Activated T-helper 1 cell treated with anti-CD3 and anti-CD28 coated beads, Interleukin-12 subunit alpha, Interleukin-12 subunit beta, Interleukin-2, Interleukin-4 antibody, amounts not matched to agents 30 ng/mL and 10 ng/mL and 1 ng/mL, durations not matched to agents 14 hours and 24 hours and 36 hours (primary cell): Measurements from ENCODE around the gene CD163. TPM values are rescaled to one million over a fixed set of nuclear protein-coding genes. Genes with fewer than 3 reads are reported as not detected.
"Not testable (repeated sequence)": the region's sequence is repeated elsewhere in the genome, so short reads cannot be mapped to it uniquely, and the experiment has no call there.

Experiments used
- DNase-seq: peaks from one replicate; pipeline ENCODE4 v3.0.0; 2021; ENCODE audit warnings: low spot score
- H3K27ac Mint-ChIP-seq: one replicate; pipeline ENCODE4 v1.8.0; 2021; ENCODE audit warnings: mild to moderate bottlenecking, mixed read lengths
- H3K27me3 Mint-ChIP-seq: one replicate; pipeline ENCODE4 v1.8.0; 2022; ENCODE audit warnings: mild to moderate bottlenecking, moderate library complexity, mixed read lengths; ENCODE audit not compliant: insufficient read depth
- H3K36me3 Mint-ChIP-seq: one replicate; pipeline ENCODE4 v1.8.0; 2021; ENCODE audit warnings: low read depth, mixed read lengths
- H3K4me1 Mint-ChIP-seq: one replicate; pipeline ENCODE4 v1.8.0; 2021; ENCODE audit warnings: low read depth, mixed read lengths
- H3K4me3 Mint-ChIP-seq: one replicate; pipeline ENCODE4 v1.8.0; 2021; ENCODE audit warnings: mild to moderate bottlenecking, moderate library complexity, mixed read lengths
- H3K9me3 Mint-ChIP-seq: one replicate; pipeline ENCODE4 v1.8.0; 2021; ENCODE audit warnings: mixed read lengths
- intact Hi-C: fragments of 100-400 bp; cut with micrococcal nuclease; formaldehyde crosslinking; loops from one replicate; pipeline ENCODE4 v1.15.1; 2024
- total RNA-seq: library from RNA; stranded (reverse); gene quantifications from 2 replicates; pipeline ENCODE4 v1.2.3, GENCODE V29; 2022

Gene CD163
- total RNA-seq, 1 donor from 2014 or later, result not detected

- H3K27ac Mint-ChIP-seq, result no peak overlapping the region
- peaks cover 5% of the 10 kb centered on the region for H3K4me1 Mint-ChIP-seq
- no peak for DNase-seq
- no peaks in the 10 kb centered on the region for H3K9me3 Mint-ChIP-seq
- peaks cover 1% of the 10 kb centered on the region for H3K36me3 Mint-ChIP-seq
- H3K4me3 Mint-ChIP-seq, result no peak overlapping the region
- intact Hi-C loops, result no loop called here
- peaks cover 31% of the 10 kb centered on the region for H3K27me3 Mint-ChIP-seq
Measured at GRCh38 chr12:7441216-7441615, 62.4 kb downstream of the CD163 start.

DNA sequence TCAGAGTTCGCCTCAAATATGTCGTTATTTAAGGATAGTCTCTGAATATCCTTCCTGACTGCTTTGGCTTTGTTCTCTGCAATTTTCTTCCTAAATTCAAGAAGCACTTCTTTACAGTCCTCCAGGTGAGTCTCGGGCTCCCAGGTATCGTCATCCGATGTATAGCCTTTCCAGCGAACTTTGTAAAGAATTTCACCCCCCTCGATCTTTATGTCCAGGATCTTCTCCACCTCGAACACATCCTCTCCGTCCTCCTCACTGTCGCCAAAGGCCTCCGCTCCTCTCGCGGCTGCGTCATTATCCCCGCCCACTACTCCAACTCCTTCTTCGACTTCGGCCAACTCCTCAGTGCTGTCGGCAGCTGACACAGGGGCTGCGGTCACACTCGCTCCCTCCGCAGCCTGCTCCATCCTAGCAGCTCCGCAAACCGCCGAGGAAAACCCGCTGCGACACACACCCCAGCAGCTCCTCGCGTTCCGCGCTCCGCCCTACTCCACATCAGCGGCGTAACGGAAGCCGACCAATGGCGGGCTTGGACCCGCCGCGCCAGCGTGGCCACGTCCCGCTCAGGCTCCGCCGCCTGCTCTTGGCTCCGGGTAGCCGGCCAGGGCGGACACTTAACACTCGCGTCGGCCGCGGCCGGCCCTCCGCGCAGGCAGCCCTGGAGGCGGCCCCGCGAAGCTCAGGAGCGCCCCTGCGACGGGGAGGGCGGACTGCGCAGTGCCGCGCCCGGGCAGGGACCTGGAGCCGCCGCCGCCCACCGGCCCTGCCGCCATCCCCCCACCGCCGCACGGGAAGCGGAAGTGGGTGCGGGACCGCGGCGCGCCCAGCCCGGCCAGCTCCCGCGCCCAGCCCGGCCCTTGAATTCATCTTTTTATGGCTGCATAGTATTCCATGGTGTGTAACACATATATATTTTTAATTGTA lies 63.7 kb downstream of the CD163 start:
- H3K9me3 Mint-ChIP-seq, result no peaks in the 10 kb centered on the region
- H3K4me3 Mint-ChIP-seq, result peak overlapping the region; percentile 65
- H3K36me3 Mint-ChIP-seq, result peaks cover 1% of the 10 kb centered on the region
- H3K4me1 Mint-ChIP-seq, result peaks cover 5% of the 10 kb centered on the region
- peaks cover 31% of the 10 kb centered on the region for H3K27me3 Mint-ChIP-seq
- H3K27ac Mint-ChIP-seq, result no peak overlapping the region
- peak; percentile 9 for DNase-seq
- intact Hi-C loops, result no loop called here

DNA sequence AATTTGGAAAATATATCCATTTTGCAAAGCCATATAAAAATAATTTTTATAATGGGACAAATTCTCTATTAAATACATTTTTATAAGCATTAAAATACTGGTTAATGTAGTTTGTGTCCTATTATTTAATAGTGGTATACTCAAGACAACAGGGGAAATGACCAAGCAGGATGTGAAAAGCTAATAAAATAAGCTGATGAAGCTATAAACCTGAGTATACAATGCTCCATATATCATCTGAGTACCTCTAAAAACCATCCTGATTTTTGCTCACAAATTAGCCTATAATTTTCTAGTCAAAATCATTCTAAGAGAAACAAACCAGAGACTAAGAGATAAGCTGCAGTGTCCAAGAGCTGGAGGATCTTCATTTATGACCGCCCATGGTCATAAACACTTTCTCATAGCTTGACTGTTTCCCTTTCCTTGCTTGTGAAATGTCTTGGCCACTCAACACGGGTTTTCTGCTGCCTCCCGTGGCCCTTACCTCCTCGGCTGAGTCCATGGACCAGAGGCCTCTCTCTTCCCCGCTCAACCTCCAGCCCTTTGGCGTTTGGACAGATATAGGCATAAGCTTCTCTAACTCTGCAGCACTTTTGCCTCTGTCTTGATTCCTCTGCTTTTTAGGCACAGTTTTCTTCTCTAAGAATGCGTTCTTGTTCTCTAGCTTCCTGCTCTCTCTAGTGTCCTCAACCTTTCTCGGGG lies 65.1 kb downstream of the CD163 start:
- H3K36me3 Mint-ChIP-seq, DNase-seq, H3K9me3 Mint-ChIP-seq, H3K27ac Mint-ChIP-seq, H3K4me3 Mint-ChIP-seq, intact Hi-C loops, H3K4me1 Mint-ChIP-seq: not testable (repeated sequence)
- H3K27me3 Mint-ChIP-seq, result peaks cover 31% of the 10 kb centered on the region

- H3K27ac Mint-ChIP-seq, H3K36me3 Mint-ChIP-seq, DNase-seq, H3K9me3 Mint-ChIP-seq, intact Hi-C loops, H3K4me3 Mint-ChIP-seq, H3K4me1 Mint-ChIP-seq: not testable (repeated sequence)
- peaks cover 31% of the 10 kb centered on the region for H3K27me3 Mint-ChIP-seq
Measured at GRCh38 chr12:7437494-7437893, 66.1 kb downstream of the CD163 start.

DNA sequence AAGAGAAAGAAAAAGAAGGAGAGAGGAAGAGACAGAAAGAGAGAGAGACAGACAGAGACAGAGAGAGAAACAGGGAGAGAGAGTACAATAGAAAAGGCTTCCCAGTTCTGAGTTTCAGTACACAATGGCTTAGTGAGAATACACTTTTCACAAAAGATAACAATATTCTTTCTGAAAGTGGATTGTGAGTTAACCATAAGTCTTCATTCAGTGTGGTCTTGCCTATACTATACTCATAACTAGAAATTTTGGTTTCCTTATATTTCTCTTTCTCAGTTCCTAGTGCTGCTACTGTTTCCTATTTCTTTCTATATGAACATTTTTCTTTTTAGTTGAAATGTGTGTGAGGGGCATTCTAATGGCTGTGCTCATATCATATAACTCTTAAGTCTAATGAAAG lies 68.9 kb downstream of the CD163 start:
- H3K9me3 Mint-ChIP-seq, result no peaks in the 10 kb centered on the region
- no peak overlapping the region for H3K4me3 Mint-ChIP-seq
- intact Hi-C loops, result no loop called here
- no peak for DNase-seq
- peaks cover 2% of the 10 kb centered on the region for H3K4me1 Mint-ChIP-seq
- H3K27ac Mint-ChIP-seq, result no peak overlapping the region
- peaks cover 13% of the 10 kb centered on the region for H3K27me3 Mint-ChIP-seq
- no peaks in the 10 kb centered on the region for H3K36me3 Mint-ChIP-seq

DNA sequence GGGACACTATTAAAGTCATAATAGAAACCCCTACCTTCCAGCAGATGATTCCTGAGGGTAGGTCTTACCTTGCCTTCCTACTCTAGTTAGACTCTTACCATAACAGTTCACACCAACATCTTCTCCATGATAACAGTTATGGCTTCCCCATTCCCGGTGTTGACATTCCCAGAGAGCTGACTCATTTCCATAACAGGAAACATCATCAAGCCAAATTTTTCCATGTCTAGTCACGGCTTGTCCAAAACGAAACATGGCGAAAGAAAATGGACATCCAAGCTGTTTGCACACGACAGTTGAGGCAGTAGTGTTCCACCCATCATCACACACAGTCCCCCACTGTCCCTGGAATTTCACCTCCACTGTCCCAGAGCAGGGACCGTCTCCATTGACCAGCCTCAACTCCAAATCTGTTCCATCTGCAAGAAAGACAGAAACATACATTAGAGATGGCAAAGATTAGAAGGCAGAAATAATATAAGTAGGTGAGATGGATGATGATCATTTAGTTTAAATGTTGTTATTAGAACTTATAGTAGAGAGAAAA lies 70.2 kb downstream of the CD163 start:
- H3K27ac Mint-ChIP-seq, result no peak overlapping the region
- no peaks in the 10 kb centered on the region for H3K36me3 Mint-ChIP-seq
- no peaks in the 10 kb centered on the region for H3K4me1 Mint-ChIP-seq
- H3K27me3 Mint-ChIP-seq, result peaks cover 6% of the 10 kb centered on the region
- intact Hi-C loops, result no loop called here
- no peak for DNase-seq
- no peak overlapping the region for H3K4me3 Mint-ChIP-seq
- H3K9me3 Mint-ChIP-seq, result no peaks in the 10 kb centered on the region

- no peak for DNase-seq
- Mint-ChIP-seq H3K4me3 (no peak overlapping the region), H3K27me3 (peaks cover 3% of the 10 kb centered on the region), H3K36me3 (no peaks in the 10 kb centered on the region), H3K27ac (no peak overlapping the region), H3K4me1 (no peaks in the 10 kb centered on the region), H3K9me3 (no peaks in the 10 kb centered on the region)
- intact Hi-C loops, result no loop called here
Measured at GRCh38 chr12:7431993-7432685, 71.4 kb downstream of the CD163 start.

Other genes starting within 250 kb of the CD163 start
- not detected in 2 replicates for gene ACSM4, start 199.7 kb downstream of the CD163 start, total RNA-seq
- gene CD163L1, start 59.6 kb downstream of the CD163 start, total RNA-seq, result not detected in 2 replicates
- not detected in 2 replicates for gene APOBEC1, start 162.1 kb upstream of the CD163 start, total RNA-seq
- not detected in 2 replicates for gene GDF3, start 192.0 kb upstream of the CD163 start, total RNA-seq
- gene DPPA3, start 207.7 kb upstream of the CD163 start, total RNA-seq, result not detected in 2 replicates
- not detected in 2 replicates for gene CLEC4C, start 243.6 kb upstream of the CD163 start, total RNA-seq